Omental fat pad (tissue), 4 donors: ENCODE data around the gene SLPI. TPM values are rescaled to one million over a fixed set of nuclear protein-coding genes. Genes with fewer than 3 reads are reported as not detected.

Source experiments
- ATAC-seq: fragments of 150-250 bp; one replicate; pipeline ENCODE4 v1.9.1; 2016; ENCODE audit warnings: mild to moderate bottlenecking, moderate library complexity; ENCODE audit not compliant: low FRiP score
- DNase-seq: peaks from one replicate; pipeline ENCODE4 v3.0.0-alpha.2; 2019; ENCODE audit warnings: low spot score
- total RNA-seq, 4 donors: library from RNA; depleted of rRNA; stranded (reverse); fragments of >200 nt; gene quantifications; one replicate each; pipeline ENCODE4 v1.1.0, GENCODE V29; 2016
- TF ChIP-seq, protein P1 (sequence below), 3 donors: fragments of 450-650 bp; IDR thresholded peaks; one replicate each; pipeline ENCODE4 v1.5.1; 2016 to 2017; ENCODE audit warnings: antibody characterized with exemption in 3 of 3, mild to moderate bottlenecking in 3 of 3, moderate library complexity in 2 of 3

The SLPI gene
- total RNA-seq, 4 donors from 2014 or later = 114 to 505 (median 171) TPM

DNA sequence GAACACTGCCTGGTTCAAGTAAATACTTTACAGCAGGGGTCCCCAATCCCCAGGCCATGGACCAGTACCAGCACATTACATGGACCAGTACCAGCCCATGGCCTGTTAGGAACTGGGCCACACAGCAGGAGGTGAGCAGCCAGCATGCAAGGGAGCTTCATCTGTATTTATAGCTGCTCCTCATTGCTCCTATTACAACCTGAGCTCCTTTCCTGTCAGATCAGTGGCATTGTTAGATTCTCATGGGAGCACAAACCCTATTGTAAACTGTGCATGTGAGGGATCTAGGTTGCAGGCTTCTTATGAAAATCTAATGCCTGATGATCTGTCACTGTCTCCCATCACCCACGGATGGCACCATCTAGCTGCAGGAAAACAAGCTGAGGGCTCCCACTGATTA is 40.3 kb upstream of the SLPI start:
- TF ChIP-seq, protein P1, sequence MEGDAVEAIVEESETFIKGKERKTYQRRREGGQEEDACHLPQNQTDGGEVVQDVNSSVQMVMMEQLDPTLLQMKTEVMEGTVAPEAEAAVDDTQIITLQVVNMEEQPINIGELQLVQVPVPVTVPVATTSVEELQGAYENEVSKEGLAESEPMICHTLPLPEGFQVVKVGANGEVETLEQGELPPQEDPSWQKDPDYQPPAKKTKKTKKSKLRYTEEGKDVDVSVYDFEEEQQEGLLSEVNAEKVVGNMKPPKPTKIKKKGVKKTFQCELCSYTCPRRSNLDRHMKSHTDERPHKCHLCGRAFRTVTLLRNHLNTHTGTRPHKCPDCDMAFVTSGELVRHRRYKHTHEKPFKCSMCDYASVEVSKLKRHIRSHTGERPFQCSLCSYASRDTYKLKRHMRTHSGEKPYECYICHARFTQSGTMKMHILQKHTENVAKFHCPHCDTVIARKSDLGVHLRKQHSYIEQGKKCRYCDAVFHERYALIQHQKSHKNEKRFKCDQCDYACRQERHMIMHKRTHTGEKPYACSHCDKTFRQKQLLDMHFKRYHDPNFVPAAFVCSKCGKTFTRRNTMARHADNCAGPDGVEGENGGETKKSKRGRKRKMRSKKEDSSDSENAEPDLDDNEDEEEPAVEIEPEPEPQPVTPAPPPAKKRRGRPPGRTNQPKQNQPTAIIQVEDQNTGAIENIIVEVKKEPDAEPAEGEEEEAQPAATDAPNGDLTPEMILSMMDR (IDR thresholded peaks at IDR 0.05) = no peak
- no peak for DNase-seq
- no peak for ATAC-seq

DNA sequence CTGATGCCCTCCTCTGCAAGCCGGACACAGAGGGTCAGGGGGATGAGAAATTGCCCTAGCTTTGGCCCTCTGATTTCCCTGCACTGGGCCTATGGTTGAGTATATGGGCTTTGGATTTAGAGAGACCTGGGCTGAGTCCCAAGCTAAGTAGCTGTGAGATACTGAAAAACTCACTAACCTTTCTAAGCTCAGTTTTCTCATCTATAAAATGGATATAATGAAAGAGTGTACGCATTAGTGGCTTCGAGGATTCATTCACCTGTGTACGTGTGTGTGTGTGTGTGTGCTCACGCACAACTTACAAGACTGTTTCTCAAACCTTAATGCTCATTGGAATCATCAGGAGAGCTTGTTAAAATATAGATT is 39.6 kb upstream of the SLPI start:
- no peak for DNase-seq
- TF ChIP-seq, protein P1 (IDR thresholded peaks at IDR 0.05) = no peak
- ATAC-seq = no peak

DNA sequence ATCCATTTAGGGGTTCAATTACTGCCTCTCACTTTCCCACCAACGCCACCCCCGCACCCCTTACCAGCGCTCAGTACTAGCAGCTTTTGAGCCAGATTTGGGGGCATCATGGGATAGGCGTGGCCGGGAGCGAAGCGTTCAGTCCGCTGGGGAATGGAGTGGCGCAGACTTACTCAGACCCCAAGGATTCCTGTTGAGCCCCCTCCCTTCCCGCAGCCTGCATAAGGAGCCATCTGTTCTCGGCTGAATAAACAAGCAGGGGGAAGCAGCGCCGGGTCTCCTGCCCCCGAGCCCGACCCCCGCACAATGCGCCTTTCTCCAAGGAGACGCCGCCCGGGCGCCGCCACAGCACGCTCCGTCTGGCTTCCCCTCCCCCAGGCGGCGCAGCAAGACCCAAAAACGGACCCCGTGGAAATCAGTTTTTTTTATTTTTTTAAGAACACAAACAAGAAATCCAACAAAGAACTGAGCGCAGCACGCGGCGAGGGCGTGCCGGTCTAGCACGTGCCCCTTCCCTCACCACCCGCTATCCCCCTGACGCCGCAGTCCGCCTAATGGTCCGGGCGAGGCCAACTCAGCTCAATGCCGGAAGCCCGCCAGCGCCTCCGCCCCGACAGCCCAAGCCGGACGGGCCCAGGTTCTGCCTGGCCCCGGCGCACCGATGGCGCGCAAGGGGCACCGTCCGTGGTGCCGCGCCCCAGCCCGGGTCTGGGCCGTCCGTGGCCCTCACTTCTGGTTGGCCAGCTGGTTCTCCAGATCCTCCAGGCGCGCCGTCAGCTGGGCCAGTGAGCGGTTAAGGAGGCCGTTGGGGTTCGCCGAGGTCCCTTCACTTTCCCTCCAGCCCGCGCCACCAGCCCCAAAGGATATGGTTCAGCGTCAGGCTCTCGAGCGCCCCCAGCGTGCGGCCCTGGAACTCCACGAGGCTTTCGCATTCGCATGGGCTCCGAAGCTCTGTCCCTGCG is 39.0 kb upstream of the SLPI start:
- TF ChIP-seq, protein P1 (IDR thresholded peaks at IDR 0.05) = peak in 2 of 3 donors; percentile 51 to 87
- DNase-seq = peak; percentile 83
- peak; percentile 75 for ATAC-seq

DNA sequence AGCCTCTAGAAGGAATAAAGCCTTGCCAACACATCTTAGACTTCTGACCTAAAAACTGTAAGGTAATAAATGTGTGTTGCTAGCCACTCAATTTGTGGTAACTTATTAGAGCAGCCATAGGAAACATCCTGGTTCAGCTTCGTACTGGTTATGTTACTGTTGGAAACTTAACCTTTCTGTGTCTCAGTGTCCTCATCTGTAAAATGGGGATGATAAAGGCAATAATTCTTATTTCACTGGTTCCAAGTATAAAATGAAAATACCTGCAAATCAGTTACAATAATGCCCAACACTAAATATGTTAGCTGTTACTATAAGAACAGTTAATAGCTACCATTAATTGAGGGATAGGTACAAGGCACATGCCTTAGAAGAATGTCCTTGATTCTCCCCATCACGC is 38.0 kb upstream of the SLPI start:
- no peak for ATAC-seq
- DNase-seq = no peak
- TF ChIP-seq, protein P1 (IDR thresholded peaks at IDR 0.05) = no peak

DNA sequence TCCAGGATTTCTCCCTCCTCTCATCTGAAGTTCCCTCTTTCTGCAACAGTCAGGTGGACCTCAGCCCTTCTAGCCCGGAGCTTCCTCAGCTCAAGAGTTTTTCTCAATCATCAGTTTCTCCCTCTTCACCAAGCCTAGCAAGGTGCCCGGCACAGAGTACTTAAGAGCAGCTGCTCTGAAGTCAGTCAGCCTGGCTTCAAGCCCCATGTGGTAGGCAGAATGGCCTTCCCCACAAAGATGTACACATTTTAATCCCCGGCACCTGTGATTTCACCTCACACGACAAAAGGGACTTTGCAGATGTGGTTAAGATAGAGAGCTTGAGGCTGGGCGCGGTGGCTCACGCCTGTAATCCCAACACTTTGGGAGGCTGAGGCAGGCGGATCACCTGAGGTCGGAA is 37.2 kb upstream of the SLPI start:
- TF ChIP-seq, protein P1 (IDR thresholded peaks at IDR 0.05) = no peak
- ATAC-seq = no peak

DNA sequence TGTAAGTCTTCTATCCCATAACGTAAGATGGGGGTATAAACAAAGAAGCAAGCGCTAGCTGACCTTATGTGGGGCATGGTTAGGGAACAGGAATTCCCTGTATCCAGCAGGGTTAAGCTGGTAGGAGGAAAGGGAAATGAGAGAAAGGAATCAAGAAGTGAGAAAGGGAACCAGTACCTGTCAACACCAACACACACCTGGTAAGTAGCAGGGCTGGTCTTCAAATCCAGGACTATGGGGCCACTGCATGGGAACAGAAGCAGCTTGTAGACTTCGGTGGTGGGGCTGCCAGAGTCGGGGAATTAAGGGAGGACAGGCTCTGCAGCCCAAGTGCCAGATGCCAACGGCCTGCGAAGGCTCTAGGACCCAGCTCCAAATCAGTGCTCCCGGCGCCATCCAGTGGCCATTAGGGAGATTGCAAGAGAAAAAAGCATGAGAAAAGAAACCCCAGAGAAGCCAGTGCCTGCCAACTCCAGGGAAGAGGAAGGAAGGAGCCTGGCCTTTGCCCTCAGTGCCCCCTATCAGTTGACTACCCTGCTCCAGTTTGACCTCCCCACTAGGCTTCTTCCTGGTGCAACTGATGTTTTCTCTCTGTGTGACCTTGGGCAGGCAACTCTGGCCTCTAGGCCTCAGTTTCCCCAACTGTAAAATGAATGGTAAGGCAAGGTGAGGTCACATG is 36.5 kb upstream of the SLPI start:
- ATAC-seq (peak; percentile 51), DNase-seq (peak; percentile 82)
- TF ChIP-seq, protein P1 (IDR thresholded peaks at IDR 0.05) = peak in 2 of 3 donors; percentile 33 to 59

More for the DNA sequence above, 37.2 kb upstream of the SLPI start:
- no peak for DNase-seq
